Measurements from ENCODE around the gene CHMP1A. TPM values are rescaled to one million over a fixed set of nuclear protein-coding genes. Genes with fewer than 3 reads are reported as not detected.
"Not testable (repeated sequence)": the region's sequence is repeated elsewhere in the genome, so short reads cannot be mapped to it uniquely, and the experiment has no call there.

The CHMP1A gene
- total and polyA plus RNA-seq, 4 donors: 48.0 to 114 (median 84.8) TPM

DNA sequence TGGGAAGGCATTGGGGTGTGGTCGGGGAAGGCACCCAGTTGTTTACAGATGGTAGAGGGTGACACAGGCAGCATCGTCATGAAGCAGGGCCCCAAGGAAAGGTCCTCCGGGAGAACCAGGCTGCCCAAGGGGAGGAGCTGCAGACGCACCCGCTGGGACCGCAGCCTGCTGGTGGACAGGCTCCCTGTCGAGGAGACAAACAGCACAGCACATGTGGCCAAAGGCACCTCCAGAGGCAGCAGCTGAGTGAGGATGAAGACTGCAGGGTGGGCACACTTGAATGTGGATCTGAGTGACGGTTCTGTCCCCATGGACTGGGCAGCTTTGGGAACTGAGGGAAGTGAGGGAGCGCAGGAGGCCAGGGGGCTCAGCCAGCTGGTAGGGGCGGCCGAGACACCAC lies 12.4 kb downstream of the CHMP1A start:
- peaks cover 63% of the 10 kb centered on the region for H3K36me3 ChIP-seq (ENCODE audit: control insufficient read depth, insufficient read depth, low read length)
- H3K9me3 ChIP-seq (ENCODE audit: control insufficient read depth, insufficient read depth, low read length): no peaks in the 10 kb centered on the region
- no peaks in the 10 kb centered on the region for H3K27me3 ChIP-seq (ENCODE audit: control insufficient read depth, insufficient read depth, low read length)
- peaks cover 18% of the 10 kb centered on the region for H3K4me1 ChIP-seq (ENCODE audit: control insufficient read depth, insufficient read depth, low read length)
- no peak overlapping the region for H3K27ac ChIP-seq (ENCODE audit: low read depth, low read length)
- WGBS (ENCODE audit: insufficient coverage): 86% methylated on average over 9 of the region's 11 CpGs
- DNase-seq (ENCODE audit: low read depth in 4 of 6, low spot score in 6 of 6): no peak
- H3K4me3 ChIP-seq (ENCODE audit: low read depth, low read length): no peak overlapping the region

GRCh38 chr16:89643769-89644300 lies 13.7 kb downstream of the CHMP1A start:
- Histone ChIP-seq H3K27me3 (ENCODE audit: control insufficient read depth, insufficient read depth, low read length) (no peaks in the 10 kb centered on the region), H3K36me3 (ENCODE audit: control insufficient read depth, insufficient read depth, low read length) (peaks cover 50% of the 10 kb centered on the region), H3K4me1 (ENCODE audit: control insufficient read depth, insufficient read depth, low read length) (peaks cover 22% of the 10 kb centered on the region), H3K27ac (ENCODE audit: low read depth, low read length) (no peak overlapping the region), H3K9me3 (ENCODE audit: control insufficient read depth, insufficient read depth, low read length) (no peaks in the 10 kb centered on the region), H3K4me3 (ENCODE audit: low read depth, low read length) (no peak overlapping the region)
- WGBS (ENCODE audit: insufficient coverage): 85% methylated on average over 14 of the region's 14 CpGs
- no peak for DNase-seq (ENCODE audit: low read depth in 4 of 6, low spot score in 6 of 6)

DNA sequence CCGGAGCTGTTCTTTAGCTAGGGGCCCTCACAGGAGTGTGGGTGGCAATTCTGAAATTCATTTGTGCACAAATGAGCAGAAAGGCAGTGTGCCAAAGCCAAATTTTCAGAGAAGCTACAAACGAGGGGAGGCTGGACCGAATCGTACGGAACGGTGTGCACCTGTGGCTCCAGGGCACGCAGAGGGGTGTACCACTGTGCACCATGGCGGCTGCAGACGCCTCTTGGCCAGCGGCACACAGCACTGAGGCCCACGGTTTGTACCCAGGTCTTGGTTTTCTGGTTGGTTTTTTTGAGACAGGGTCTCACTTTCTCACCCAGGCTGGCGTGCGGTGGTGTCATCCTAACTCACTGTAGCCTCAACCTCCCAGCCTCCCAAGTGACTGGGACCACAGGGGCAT lies 14.9 kb downstream of the CHMP1A start:
- WGBS (ENCODE audit: insufficient coverage): 86% methylated on average over 9 of the region's 13 CpGs
- no peaks in the 10 kb centered on the region for H3K27me3 ChIP-seq (ENCODE audit: control insufficient read depth, insufficient read depth, low read length)
- peaks cover 40% of the 10 kb centered on the region for H3K36me3 ChIP-seq (ENCODE audit: control insufficient read depth, insufficient read depth, low read length)
- no peaks in the 10 kb centered on the region for H3K9me3 ChIP-seq (ENCODE audit: control insufficient read depth, insufficient read depth, low read length)
- H3K27ac ChIP-seq (ENCODE audit: low read depth, low read length): no peak overlapping the region
- no peak overlapping the region for H3K4me3 ChIP-seq (ENCODE audit: low read depth, low read length)
- DNase-seq (ENCODE audit: low read depth in 4 of 6, low spot score in 6 of 6): no peak
- peaks cover 22% of the 10 kb centered on the region for H3K4me1 ChIP-seq (ENCODE audit: control insufficient read depth, insufficient read depth, low read length)

- peaks cover 22% of the 10 kb centered on the region for H3K4me1 ChIP-seq (ENCODE audit: control insufficient read depth, insufficient read depth, low read length)
- H3K27me3 ChIP-seq (ENCODE audit: control insufficient read depth, insufficient read depth, low read length): no peaks in the 10 kb centered on the region
- 100% methylated on average over 2 of the region's 14 CpGs for WGBS (ENCODE audit: insufficient coverage)
- DNase-seq (ENCODE audit: low read depth in 4 of 6, low spot score in 6 of 6): no peak
- no peak overlapping the region for H3K4me3 ChIP-seq (ENCODE audit: low read depth, low read length)
- peaks cover 30% of the 10 kb centered on the region for H3K36me3 ChIP-seq (ENCODE audit: control insufficient read depth, insufficient read depth, low read length)
- no peaks in the 10 kb centered on the region for H3K9me3 ChIP-seq (ENCODE audit: control insufficient read depth, insufficient read depth, low read length)
- H3K27ac ChIP-seq (ENCODE audit: low read depth, low read length): no peak overlapping the region
These were observed 15.9 kb downstream of the CHMP1A start for GRCh38 chr16:89641458-89642119.

DNA sequence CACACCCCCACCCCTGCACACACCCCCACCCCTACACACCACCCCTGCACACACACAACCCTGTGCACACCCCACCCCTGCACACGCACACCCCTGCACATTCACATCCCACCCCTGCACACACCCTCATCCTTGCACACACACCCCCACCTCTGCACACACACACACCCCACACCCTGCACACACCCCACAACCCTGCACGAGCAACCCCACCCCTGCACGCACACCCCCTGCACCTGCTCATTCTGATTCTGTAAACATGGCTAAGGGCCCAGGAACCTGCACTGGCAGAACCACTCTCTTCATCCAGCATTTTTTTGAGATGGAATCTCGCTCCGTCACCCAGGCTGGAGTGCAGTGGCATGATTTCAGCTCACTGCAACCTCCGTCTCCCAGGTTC lies 18.1 kb downstream of the CHMP1A start:
- peaks cover 8% of the 10 kb centered on the region for H3K36me3 ChIP-seq (ENCODE audit: control insufficient read depth, insufficient read depth, low read length)

GRCh38 chr16:89638455-89638854 lies 19.1 kb downstream of the CHMP1A start:
- Histone ChIP-seq H3K27ac (ENCODE audit: low read depth, low read length) (no peak overlapping the region), H3K27me3 (ENCODE audit: control insufficient read depth, insufficient read depth, low read length) (peaks cover 8% of the 10 kb centered on the region), H3K4me3 (ENCODE audit: low read depth, low read length) (no peak overlapping the region), H3K4me1 (ENCODE audit: control insufficient read depth, insufficient read depth, low read length) (peaks cover 22% of the 10 kb centered on the region), H3K36me3 (ENCODE audit: control insufficient read depth, insufficient read depth, low read length) (no peaks in the 10 kb centered on the region), H3K9me3 (ENCODE audit: control insufficient read depth, insufficient read depth, low read length) (no peaks in the 10 kb centered on the region)
- WGBS (ENCODE audit: insufficient coverage): 83% methylated on average over 1 of the region's 10 CpGs
- DNase-seq (ENCODE audit: low read depth in 4 of 6, low spot score in 6 of 6): no peak

More for the DNA sequence above, 18.1 kb downstream of the CHMP1A start:
- H3K4me3 ChIP-seq (ENCODE audit: low read depth, low read length): no peak overlapping the region
- no peak for DNase-seq (ENCODE audit: low read depth in 4 of 6, low spot score in 6 of 6)
- peaks cover 5% of the 10 kb centered on the region for H3K27me3 ChIP-seq (ENCODE audit: control insufficient read depth, insufficient read depth, low read length)
- no peak overlapping the region for H3K27ac ChIP-seq (ENCODE audit: low read depth, low read length)
- WGBS (ENCODE audit: insufficient coverage): 89% methylated on average over 5 of the region's 6 CpGs
- no peaks in the 10 kb centered on the region for H3K9me3 ChIP-seq (ENCODE audit: control insufficient read depth, insufficient read depth, low read length)
- peaks cover 22% of the 10 kb centered on the region for H3K4me1 ChIP-seq (ENCODE audit: control insufficient read depth, insufficient read depth, low read length)

GRCh38 chr16:89637379-89637778 lies 20.1 kb downstream of the CHMP1A start:
- peaks cover 2% of the 10 kb centered on the region for H3K36me3 ChIP-seq (ENCODE audit: control insufficient read depth, insufficient read depth, low read length)
- H3K9me3 ChIP-seq (ENCODE audit: control insufficient read depth, insufficient read depth, low read length): no peaks in the 10 kb centered on the region
- no peak overlapping the region for H3K27ac ChIP-seq (ENCODE audit: low read depth, low read length)
- peaks cover 22% of the 10 kb centered on the region for H3K4me1 ChIP-seq (ENCODE audit: control insufficient read depth, insufficient read depth, low read length)
- no peak for DNase-seq (ENCODE audit: low read depth in 4 of 6, low spot score in 6 of 6)
- peaks cover 8% of the 10 kb centered on the region for H3K27me3 ChIP-seq (ENCODE audit: control insufficient read depth, insufficient read depth, low read length)
- H3K4me3 ChIP-seq (ENCODE audit: low read depth, low read length): no peak overlapping the region
- WGBS (ENCODE audit: insufficient coverage): 86% methylated on average over 10 of the region's 10 CpGs

GRCh38 chr16:89636663-89637062 lies 20.8 kb downstream of the CHMP1A start:
- no peak overlapping the region for H3K27ac ChIP-seq (ENCODE audit: low read depth, low read length)
- WGBS (ENCODE audit: insufficient coverage): 86% methylated on average over 8 of the region's 12 CpGs
- peaks cover 2% of the 10 kb centered on the region for H3K36me3 ChIP-seq (ENCODE audit: control insufficient read depth, insufficient read depth, low read length)
- DNase-seq (ENCODE audit: low read depth in 4 of 6, low spot score in 6 of 6): no peak
- H3K4me3 ChIP-seq (ENCODE audit: low read depth, low read length): no peak overlapping the region
- H3K4me1 ChIP-seq (ENCODE audit: control insufficient read depth, insufficient read depth, low read length): peaks cover 18% of the 10 kb centered on the region
- no peaks in the 10 kb centered on the region for H3K9me3 ChIP-seq (ENCODE audit: control insufficient read depth, insufficient read depth, low read length)
- H3K27me3 ChIP-seq (ENCODE audit: control insufficient read depth, insufficient read depth, low read length): peaks cover 8% of the 10 kb centered on the region

GRCh38 chr16:89634463-89635385 lies 22.8 kb downstream of the CHMP1A start:
- H3K27me3 ChIP-seq (ENCODE audit: control insufficient read depth, insufficient read depth, low read length): not testable (repeated sequence)
- WGBS (ENCODE audit: insufficient coverage): 86% methylated on average over 1 of the region's 2 CpGs

More at GRCh38 chr16:89634463-89635385, 22.8 kb downstream of the CHMP1A start:
- H3K27ac ChIP-seq (ENCODE audit: low read depth, low read length); DNase-seq (ENCODE audit: low read depth in 4 of 6, low spot score in 6 of 6); H3K4me3 ChIP-seq (ENCODE audit: low read depth, low read length); H3K36me3 ChIP-seq (ENCODE audit: control insufficient read depth, insufficient read depth, low read length); H3K4me1 ChIP-seq (ENCODE audit: control insufficient read depth, insufficient read depth, low read length); H3K9me3 ChIP-seq (ENCODE audit: control insufficient read depth, insufficient read depth, low read length): not testable (repeated sequence)
